GM19455 (cell line): ENCODE measurements around the gene NCKAP5.
"Not testable (repeated sequence)": the region's sequence is repeated elsewhere in the genome, so short reads cannot be mapped to it uniquely, and the experiment has no call there.

Experiments
- ATAC-seq: cut with Tn5 transposase; IDR thresholded peaks from one replicate; pipeline ENCODE4 v1.9.1; 2021; ENCODE audit not compliant: unreplicated experiment

The NCKAP5 gene

DNA sequence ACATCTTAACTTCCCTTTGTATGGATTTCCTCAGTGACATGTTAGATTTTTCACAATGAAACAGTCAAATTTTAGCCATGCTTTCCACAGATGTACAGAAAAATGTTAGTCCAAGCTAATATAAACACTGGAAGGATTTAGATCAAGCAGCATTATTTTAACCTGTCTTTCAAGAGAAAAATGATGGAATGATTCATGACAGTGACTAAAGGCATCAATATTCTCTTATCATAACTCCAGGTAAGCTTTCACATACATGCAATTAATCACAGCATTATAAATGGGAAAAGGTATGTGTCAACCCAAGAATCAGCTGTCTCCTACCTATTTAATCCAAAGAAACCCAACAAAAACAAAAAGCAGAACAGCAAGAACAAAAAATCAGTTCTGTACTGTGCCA is 92.7 kb downstream of the NCKAP5 start:
- no peak for ATAC-seq

DNA sequence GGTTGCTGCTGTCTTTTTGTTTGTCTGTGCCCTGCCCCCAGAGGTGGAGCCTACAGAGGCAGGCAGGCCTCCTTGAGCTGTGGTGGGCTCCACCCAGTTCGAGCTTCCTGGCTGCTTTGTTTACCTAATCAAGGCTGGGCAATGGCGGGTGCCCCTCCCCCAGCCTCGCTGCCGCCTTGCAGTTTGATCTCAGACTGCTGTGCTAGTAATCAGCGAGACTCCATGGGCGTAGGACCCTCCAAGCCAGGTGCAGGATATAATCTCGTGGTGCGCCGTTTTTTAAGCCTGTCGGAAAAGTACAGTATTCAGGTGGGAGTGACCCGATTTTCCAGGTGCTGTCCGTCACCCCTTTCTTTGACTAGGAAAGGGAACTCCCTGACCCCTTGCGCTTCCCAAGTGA is 97.8 kb downstream of the NCKAP5 start:
- not testable (repeated sequence) for ATAC-seq

DNA sequence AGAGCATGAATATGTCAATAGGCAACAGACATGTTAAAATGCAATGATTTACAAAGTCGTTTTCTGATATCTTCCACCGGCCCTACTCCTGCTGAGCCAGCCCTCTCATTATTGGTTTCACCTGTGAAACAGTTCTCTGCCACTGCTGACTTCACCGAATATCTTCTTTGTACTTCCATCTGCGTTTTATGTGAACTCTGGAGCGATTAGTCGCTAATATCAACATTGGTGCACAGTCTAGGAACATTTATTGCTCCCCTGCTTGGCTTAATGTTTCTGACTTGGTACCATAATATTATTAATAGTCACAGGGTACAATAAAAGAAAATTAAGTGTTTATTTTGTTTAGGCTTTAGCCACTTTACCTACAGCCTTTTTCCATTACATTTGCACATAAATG is 105.5 kb downstream of the NCKAP5 start:
- no peak for ATAC-seq

DNA sequence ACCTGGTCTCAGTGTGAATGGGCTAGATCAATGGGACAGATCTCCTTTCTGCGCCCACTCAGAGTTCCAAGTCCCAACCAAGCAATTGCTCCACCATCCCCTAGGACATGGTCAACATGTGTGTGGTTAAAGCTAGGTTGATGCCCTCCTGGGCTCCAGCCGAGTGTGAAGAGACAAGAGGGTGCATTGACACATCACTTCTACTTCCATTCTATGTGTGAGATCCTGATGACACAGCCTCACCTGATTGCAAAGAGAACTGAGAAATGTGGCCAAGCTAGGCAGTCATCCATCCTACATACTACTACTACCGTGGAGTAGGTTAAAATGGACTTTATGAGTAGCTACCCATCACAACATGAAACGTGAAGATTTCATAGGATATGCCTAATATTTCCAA is 106.8 kb downstream of the NCKAP5 start:
- no peak for ATAC-seq

DNA sequence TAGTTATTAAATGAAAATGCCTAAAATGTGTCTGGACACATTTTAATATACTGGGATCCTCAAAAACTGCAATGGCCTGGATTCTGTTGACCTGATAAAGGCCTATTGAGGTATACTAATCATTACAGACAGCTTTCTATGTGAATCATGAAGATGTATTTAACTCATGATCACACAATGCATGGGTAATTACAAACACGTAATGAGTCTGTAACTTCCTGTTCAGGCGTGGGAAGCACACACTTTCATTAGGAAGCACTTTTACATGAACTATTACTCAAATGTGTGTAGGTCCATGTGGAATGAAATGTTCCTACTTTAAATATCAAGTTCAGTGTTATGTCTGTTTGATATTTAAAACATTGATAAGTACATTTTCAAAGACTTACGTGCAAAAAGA is 108.7 kb downstream of the NCKAP5 start:
- no peak for ATAC-seq

DNA sequence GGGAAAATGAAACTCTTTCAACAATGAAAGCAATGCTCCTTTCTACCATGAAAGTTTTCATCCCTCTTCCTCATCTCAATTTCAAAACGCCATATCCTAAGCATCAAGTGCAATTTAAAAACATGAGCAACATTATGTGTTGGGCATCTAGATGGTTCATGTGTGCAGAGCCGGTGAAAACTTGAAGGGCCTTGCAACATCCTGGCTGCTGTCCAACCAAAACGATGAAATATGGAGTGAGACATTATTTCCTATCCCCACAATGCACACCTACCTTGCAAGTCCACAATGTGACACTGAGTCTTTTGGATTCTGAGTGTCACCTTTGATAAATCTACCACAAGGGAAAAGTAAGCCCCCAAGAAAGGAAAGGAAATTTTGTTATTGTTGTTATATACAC is 110.0 kb downstream of the NCKAP5 start:
- no peak for ATAC-seq

DNA sequence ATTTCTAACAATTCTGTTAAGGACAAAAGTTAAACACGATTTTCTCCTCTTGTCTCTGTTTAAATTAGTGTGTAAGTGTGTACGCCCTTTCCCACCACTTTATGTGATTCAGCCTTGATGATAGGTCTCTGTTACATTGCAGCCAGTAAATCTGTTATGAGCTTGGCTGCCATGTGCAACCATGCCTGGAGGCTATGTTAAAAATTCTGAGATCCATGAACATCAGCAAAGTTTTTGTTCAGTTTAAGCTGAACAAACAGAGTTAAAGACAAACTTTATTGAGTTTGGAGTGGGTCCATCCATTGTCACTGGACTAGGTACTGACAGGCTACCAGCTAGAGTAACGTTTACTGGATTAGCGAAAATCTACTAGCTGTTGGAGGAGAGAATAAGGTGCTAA is 110.4 kb downstream of the NCKAP5 start:
- ATAC-seq: no peak

DNA sequence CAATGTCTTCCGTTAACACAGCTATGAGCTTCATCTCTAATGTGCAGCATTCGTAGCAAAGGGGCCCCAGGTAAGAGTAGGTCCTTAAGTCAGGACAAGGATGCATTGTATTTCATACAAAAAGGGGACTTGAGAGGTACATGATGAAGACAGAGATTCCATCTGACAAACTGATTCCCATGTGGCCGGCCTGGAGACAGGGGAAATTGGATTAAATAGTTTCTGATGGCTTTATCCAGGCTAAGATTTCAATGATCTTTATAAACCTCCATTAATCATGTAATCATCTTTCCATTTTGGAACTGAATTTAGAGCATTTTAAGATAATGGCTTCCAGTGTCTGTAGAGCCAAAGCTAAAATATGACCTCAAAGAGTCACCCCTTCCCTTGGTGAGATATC is 111.3 kb downstream of the NCKAP5 start:
- ATAC-seq: no peak

DNA sequence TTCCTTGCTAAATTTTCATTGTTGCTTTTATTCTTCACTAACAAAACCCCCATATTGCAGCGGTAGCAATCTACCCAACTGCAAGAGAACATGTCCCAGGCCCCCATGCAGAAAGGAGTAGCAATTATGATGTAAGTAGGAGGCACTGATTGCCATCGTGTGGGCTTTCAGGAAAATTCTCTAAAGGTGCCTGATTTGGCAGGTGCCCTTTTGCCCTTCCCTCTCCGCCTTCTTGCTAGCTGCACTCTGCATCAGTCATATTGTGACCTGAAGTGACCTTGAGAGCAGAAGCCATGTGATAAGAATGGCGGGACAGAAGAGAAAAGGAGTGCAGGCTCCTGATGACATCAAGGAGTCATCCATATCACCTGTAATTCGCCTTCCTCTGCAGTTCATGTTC is 112.1 kb downstream of the NCKAP5 start:
- ATAC-seq: no peak

DNA sequence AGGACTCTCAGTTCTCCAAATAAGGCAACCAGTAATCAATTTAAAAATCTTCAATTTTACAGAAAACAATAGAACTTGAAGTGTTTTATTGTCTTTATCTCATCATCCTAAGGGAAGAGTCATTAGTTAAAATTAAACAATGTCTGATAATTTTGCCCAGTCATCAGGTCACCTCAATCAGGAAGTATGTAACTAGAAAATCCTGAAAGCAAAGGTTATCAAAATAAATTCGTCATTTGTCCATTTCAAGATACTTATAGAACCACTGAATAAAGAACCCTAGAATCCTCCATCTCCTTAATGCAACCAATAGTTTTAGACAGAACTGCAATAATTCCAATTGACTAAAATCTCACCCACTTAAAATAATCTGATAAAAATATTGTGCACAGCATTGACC is 115.2 kb downstream of the NCKAP5 start:
- no peak for ATAC-seq

DNA sequence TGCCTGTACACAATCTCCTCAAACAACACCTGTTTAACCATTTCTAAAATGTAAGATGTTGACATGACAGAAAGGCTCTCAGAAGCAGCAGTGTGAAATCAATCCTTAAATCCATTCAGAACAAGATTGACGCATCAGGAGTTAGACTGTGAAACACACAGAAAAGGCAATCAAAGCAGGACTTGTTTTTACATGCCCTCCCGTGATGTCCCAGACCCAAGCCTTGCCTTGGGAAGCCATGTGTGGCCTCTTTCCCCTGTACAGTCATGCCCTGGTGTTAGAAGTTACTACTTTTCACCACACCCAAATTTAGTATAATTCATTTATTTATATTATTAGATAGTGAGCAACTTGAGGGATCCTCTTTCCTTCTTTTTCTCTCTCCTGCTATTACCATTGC is 115.7 kb downstream of the NCKAP5 start:
- ATAC-seq: no peak

DNA sequence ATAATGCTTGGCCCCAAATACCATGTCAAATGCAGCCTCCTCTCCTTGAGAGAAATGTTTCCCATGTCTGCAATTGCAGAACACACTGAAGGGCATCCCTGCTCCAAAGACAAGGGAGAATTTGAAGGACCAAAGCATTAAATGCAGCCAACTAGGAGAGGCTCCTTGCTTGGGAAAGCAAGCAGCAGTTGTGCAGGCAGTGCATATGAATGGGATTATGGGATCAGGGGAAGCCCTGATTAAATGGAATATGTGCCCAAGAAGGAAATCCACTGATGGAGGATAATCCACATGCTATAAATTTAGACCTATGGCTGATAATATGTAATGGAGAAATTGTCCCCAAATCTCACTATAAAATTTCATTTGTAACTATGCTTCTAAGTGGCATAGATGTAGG is 116.1 kb downstream of the NCKAP5 start:
- ATAC-seq: no peak

DNA sequence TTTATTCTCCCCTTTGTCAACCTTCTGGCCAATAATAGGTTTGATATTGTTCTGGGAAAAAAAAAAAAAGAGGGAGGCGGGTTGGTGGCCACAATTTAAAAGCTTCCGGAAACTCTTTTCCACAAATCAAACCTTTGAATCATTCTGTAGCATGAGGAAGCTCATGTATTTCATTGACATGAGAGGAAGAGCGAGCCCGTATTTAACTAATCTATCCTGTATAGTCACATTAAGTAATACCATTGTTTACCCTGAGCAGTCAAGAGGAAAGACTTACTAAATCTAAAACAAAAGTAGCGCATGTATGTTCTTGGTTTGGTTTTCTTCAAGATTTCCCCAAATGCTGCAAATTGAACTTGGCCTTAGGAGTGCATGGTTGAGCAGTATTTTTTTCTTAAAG is 120.1 kb downstream of the NCKAP5 start:
- ATAC-seq: no peak

DNA sequence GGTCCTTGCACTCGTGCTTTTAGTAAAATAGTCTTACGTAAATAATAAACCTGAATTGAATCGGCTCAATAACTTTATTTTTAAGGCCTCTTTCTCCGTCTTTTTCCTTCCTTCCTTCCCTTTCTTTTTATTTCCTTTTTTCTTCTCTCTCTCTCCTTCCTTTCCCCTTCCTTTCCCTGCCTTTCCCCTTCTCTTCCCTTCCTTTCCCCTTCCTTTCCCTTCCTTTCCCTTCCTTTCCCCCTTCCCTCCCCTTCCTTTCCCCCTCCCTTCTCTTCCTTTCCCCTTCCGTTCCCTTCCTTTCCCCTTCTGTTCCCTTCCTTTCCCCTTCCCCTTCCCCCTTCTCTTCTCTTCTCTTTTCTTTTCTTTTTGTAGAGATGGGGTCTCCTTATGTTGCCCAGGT is 121.0 kb downstream of the NCKAP5 start:
- ATAC-seq: no peak

DNA sequence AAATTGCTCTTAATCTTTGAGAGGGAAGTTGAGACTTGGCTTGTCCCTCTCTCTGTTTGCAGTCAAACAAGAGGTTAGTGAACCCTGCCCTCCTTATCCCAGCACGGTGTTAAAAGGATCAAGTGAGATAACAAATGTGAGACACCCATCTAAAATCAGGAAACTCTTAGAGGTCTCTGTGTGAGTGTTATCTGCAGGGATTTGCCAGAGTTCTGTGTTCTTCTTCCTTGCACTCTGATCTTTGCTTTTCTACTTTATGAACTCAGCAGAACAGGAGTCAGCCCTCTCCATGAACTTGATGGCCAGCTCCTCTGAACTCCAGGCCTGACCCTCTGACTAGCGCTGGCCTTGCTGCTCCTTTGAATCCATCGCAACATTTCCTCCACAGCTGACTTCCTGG is 123.8 kb downstream of the NCKAP5 start:
- ATAC-seq: no peak

DNA sequence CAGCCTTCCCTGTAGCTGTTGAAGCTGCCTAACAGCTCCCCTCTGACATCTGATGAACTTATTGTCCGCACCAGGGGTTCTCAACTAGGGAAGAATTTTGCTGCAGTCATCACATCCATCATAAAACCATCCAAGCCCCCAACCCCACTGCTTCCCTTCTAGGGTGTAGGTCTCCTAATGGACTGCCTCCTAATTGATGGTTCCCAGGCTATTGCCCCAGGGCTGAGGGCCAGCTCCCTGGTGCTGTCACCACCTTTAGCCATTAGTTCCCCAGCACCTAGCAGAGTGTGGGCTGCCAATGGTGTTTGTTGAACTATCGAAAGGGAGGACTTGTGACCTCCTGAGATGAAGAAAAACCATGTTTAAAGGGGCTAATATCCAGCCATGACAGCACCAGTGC is 125.9 kb downstream of the NCKAP5 start:
- no peak for ATAC-seq

DNA sequence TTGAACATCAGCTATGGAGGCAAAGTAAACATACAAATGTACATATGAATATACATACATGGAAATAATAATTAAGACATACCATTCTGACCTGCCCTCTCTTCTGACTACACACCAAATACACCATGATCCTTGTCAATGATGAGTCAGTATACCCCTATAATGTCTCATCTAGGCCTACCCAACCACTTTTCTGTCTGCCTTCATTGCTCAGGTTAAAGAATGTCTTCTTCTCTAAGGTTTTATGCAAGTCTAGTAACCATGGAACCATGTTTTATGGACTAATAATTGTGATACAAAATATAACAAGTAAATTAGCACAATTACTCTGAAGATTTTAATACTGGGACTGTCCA is 128.7 kb downstream of the NCKAP5 start:
- ATAC-seq: no peak

DNA sequence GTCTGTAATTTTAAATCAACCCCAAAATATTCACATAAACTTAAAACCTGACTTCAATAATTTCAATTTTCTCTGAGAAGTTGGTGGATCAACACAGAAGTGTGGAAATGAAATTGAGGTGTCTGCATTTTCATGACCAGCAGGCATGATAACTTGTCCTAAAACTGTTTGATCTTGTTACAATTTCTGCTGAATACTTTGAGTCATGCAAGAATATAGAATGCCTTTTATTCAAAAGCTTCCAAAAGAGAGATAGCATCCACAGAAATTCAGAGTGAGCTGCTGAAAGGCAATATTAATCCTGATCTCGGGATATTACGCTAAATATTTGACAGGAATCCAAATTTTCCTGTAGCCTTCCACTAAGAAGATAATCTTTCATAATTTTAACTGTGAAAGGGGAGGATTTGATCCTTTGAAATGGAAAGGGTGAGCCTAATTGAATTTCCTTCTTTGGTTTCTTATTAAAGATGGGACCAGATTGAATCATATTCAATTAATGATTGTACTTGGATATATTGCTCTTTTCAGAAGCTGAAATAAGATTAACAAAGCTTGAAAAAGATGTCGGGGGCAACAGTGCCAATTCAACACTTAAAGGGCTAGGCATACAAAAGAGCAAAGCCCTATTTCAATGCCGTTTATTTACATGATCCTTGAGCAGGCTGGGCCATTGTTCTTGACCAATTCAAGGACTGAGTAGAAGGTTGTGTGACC is 129.3 kb downstream of the NCKAP5 start:
- no peak for ATAC-seq

DNA sequence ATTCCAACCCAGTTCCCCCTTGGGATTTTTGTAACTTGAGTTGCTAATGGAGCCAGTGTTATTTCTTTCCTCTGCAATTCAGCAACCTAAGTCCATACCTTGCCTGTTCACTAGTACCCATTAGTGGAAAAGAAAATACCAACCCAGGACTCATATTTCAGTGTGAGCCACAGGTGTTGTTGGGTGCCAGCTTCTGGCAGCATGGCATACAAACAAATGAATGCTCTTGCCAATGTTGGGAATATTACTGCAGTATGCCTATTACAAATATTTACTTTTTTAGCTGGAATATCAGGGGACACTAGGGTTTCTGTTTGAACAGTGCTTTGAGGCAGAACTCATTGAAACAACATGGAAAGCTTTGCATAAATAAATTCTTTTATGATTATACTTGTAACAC is 130.2 kb downstream of the NCKAP5 start:
- no peak for ATAC-seq

DNA sequence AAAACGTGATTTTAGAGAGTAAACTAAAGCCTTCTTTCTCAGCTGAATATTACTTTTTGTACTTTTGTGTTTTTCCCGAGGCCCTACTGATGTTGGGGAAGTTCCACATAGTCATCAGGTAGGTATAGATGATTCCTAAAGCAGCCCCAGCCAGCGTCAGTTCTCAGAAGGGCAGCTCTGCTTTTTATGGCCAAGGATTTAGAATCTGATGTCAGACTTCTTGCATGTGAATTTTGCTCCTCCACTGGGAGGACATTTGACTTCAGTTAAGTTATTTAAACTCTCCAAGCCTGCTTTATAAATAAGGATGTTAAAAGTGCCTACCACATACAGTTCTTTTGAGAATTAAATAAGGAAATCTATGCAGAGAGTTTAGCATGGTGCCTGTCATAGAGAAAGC is 130.8 kb downstream of the NCKAP5 start:
- ATAC-seq: no peak

DNA sequence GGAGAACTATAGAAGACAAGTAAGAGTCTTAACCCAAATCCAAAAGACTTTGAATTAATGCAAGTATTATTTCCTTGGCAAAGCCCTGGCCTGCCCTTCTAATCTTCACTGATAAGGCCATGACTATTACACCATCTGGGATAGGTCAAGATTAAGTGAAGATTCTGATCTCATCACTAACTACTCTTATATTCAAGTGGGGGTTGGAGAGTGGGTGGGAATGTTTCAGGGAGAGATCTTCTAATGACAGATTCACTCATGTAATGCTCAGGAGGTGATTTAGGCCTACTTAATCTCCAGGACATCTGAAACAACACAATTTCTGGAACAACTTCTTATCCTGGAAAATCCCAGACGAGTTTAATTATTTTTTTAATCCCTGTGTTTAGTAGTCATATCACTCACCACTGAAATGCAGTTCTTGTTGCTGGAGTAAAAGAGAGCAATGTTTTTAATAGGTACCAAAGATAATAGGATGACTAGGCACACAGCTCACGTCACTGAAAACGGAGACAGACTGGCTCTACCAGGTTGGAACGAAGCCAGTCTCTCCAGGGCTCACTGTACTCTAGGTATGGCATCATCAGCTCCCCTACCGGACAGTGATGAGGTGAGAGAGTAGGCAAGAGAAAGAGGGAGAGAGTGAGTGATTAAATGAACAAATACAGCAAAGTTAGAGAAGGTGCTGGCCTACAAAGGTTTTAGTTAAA is 133.1 kb downstream of the NCKAP5 start:
- ATAC-seq: no peak

DNA sequence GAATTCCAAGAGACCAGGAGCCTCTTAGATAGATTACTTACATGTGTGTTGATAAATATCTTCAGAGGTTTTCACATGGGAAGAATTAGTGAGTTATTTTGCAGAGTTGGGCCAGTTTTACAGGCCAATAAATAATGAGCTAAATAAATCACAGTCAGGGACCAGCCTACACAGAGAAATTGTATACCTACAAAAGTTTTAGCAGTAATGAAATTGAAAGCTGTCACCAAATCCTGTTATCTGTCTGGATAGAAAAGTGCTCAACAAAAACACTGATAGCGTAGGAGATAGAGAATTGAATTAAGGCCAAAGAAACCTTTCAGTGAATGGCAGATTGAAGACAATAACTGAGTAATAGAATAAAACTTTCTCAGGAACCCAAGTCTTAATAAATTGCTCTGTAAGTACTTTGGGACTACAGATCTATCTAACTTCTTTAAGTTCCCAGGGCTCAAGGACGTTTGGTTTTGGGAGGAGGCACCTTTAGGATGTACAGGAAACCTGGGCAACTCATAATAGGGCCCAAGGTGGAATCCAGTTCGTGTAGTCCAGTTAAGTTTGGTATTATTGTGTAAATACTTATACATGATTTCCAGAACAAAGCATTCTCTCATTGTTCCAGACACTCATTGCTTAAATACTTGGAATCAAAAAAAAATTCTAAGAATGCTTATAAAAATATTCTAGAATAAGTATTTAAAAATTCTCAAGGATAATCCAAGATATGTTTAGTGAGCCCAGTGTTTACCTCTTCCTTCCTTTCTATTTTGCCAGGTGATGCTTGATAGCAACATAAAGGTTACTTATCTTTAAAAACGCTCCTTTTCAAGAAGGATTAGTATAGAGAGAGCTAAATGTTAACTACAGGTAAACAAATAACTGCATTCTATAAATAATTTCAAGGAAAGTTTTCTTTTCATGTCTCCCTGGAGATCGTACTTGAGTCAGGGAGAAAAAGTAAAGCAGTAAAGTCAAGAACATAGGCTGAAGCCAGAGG is 134.5 kb downstream of the NCKAP5 start:
- ATAC-seq: no peak
